CD4-positive, alpha-beta T cell treated with Interleukin-15 for 1 hour (primary cell): ENCODE data around the gene TBC1D21.

ENCODE experiments used
- DNase-seq: peaks from one replicate; pipeline ENCODE4 v3.0.0-alpha.2; 2020

The TBC1D21 gene

GRCh38 chr15:73865379-73865778 is 8.0 kb upstream of the TBC1D21 start:
- no peak for DNase-seq

GRCh38 chr15:73865904-73866303 is 7.5 kb upstream of the TBC1D21 start:
- DNase-seq, result no peak

- DNase-seq, result no peak
Observed at GRCh38 chr15:73866481-73866880, 6.9 kb upstream of the TBC1D21 start.

GRCh38 chr15:73866881-73867410 is 6.4 kb upstream of the TBC1D21 start:
- no peak for DNase-seq

- no peak for DNase-seq
Observed at GRCh38 chr15:73867426-73867825, 5.9 kb upstream of the TBC1D21 start.

GRCh38 chr15:73867956-73868355 is 5.4 kb upstream of the TBC1D21 start:
- no peak for DNase-seq

GRCh38 chr15:73869216-73869995 is 4.0 kb upstream of the TBC1D21 start:
- DNase-seq, result no peak

GRCh38 chr15:73870700-73871408 is 2.5 kb upstream of the TBC1D21 start:
- DNase-seq, result no peak

GRCh38 chr15:73872346-73872745 is 1.0 kb upstream of the TBC1D21 start:
- DNase-seq, result no peak

- DNase-seq, result no peak
Observed at GRCh38 chr15:73873889-73874511, 636 bp downstream of the TBC1D21 start.

- DNase-seq, result no peak
Observed at GRCh38 chr15:73879426-73879825, 6.1 kb downstream of the TBC1D21 start.

GRCh38 chr15:73881579-73882320 is 8.4 kb downstream of the TBC1D21 start:
- DNase-seq, result no peak

- no peak for DNase-seq
Observed at GRCh38 chr15:73882761-73883419, 9.5 kb downstream of the TBC1D21 start.

GRCh38 chr15:73884159-73884558 is 10.8 kb downstream of the TBC1D21 start:
- no peak for DNase-seq

- no peak for DNase-seq
Observed at GRCh38 chr15:73885954-73886700, 12.8 kb downstream of the TBC1D21 start.

- DNase-seq, result no peak
Observed at GRCh38 chr15:73886717-73887345, 13.5 kb downstream of the TBC1D21 start.

- no peak for DNase-seq
Observed at GRCh38 chr15:73887481-73887880, 14.1 kb downstream of the TBC1D21 start.

- no peak for DNase-seq
Observed at GRCh38 chr15:73888224-73889041, 15.1 kb downstream of the TBC1D21 start.

- DNase-seq, result no peak
Observed at GRCh38 chr15:73889053-73889761, 15.8 kb downstream of the TBC1D21 start.

- DNase-seq, result no peak
Observed at GRCh38 chr15:73889762-73890124, 16.4 kb downstream of the TBC1D21 start.
